Neuronal stem cell (in vitro differentiated cells): ENCODE results near the gene CYP46A1.
A peak's percentile ranks its signal among the peaks of the same experiment; 100 is the strongest.

Experiments
- DNase-seq: peaks from one replicate; pipeline ENCODE4 v3.0.0-alpha.2; 2013; ENCODE audit warnings: low spot score
- H2AFZ ChIP-seq: one replicate; pipeline ENCODE4 v1.6.1; 2013; ENCODE audit warnings: mild to moderate bottlenecking, low read length, inconsistent platforms
- H2AK5ac ChIP-seq: 2 replicates; pipeline ENCODE4 v1.6.1; 2013; ENCODE audit warnings: low read depth, mild to moderate bottlenecking, inconsistent platforms, low read length, moderate library complexity, mixed read lengths
- H2BK120ac ChIP-seq: 2 replicates; pipeline ENCODE4 v1.6.1; 2013; ENCODE audit warnings: low read depth, mild to moderate bottlenecking, inconsistent platforms, low read length, moderate library complexity, mixed read lengths
- H2BK12ac ChIP-seq: one replicate; pipeline ENCODE4 v1.6.1; 2013; ENCODE audit warnings: low read length, inconsistent platforms
- H2BK15ac ChIP-seq: 2 replicates; pipeline ENCODE4 v1.6.1; 2013; ENCODE audit warnings: mild to moderate bottlenecking, low read length, inconsistent platforms, mixed read lengths
- H2BK5ac ChIP-seq: one replicate; pipeline ENCODE4 v1.6.1; 2013; ENCODE audit warnings: inconsistent platforms, mild to moderate bottlenecking, low read length, moderate library complexity
- H3K14ac ChIP-seq: one replicate; pipeline ENCODE4 v1.6.1; 2013; ENCODE audit warnings: low read length, inconsistent platforms
- H3K18ac ChIP-seq: 2 replicates; pipeline ENCODE4 v1.6.1; 2013; ENCODE audit warnings: low read length, inconsistent platforms
- H3K23ac ChIP-seq: 2 replicates; pipeline ENCODE4 v1.6.1; 2013; ENCODE audit warnings: low read depth, mild to moderate bottlenecking, mixed read lengths, low read length, inconsistent platforms; ENCODE audit not compliant: poor library complexity
- H3K27ac ChIP-seq: replicated peaks from 3 replicates; pipeline ENCODE4 v1.5.1; 2013; ENCODE audit warnings: low read length, inconsistent platforms
- H3K27me3 ChIP-seq, 3 experiments: 2 replicates each; pipeline ENCODE4 v1.6.1; 2013; ENCODE audit warnings: low read length in 3 of 3, mild to moderate bottlenecking in 2 of 3, inconsistent platforms in 1 of 3, low read depth in 1 of 3, mixed read lengths in 1 of 3, moderate library complexity in 1 of 3; ENCODE audit not compliant: control insufficient read depth in 3 of 3, insufficient read depth in 3 of 3
- H3K36me3 ChIP-seq, 2 donors: replicated peaks in 1 of 2; 2 replicates each; pipeline ENCODE4 v1.6.1; 2013; ENCODE audit warnings: low read length in 2 of 2; ENCODE audit not compliant: control insufficient read depth in 2 of 2, insufficient read depth in 2 of 2
- H3K4ac ChIP-seq: 2 replicates; pipeline ENCODE4 v1.6.1; 2013; ENCODE audit warnings: inconsistent platforms, mild to moderate bottlenecking, low read length, moderate library complexity
- H3K4me1 ChIP-seq, 2 donors: 1 replicate in 1 of 2; 2 replicates in 1 of 2; pipeline ENCODE4 v1.6.1; 2013; ENCODE audit warnings: low read length in 2 of 2, low read depth in 1 of 2; ENCODE audit not compliant: control insufficient read depth in 2 of 2, insufficient read depth in 1 of 2
- H3K4me2 ChIP-seq: one replicate; pipeline ENCODE4 v1.6.1; 2013; ENCODE audit warnings: mild to moderate bottlenecking, low read length, inconsistent platforms; ENCODE audit not compliant: insufficient read depth, poor library complexity, severe bottlenecking
- H3K4me3 ChIP-seq, 2 donors: 2 replicates each; pipeline ENCODE4 v1.5.1; 2013; ENCODE audit warnings: low read length in 2 of 2, mild to moderate bottlenecking in 2 of 2, inconsistent platforms in 1 of 2, moderate library complexity in 1 of 2
- H3K79me1 ChIP-seq: one replicate; pipeline ENCODE4 v1.6.1; 2013; ENCODE audit warnings: low read depth, mild to moderate bottlenecking, inconsistent platforms, low read length, moderate library complexity
- H3K9ac ChIP-seq: one replicate; pipeline ENCODE4 v1.6.1; 2013; ENCODE audit warnings: mild to moderate bottlenecking, low read depth, low read length, inconsistent platforms; ENCODE audit not compliant: poor library complexity
- H3K9me3 ChIP-seq, 2 donors: replicated peaks in 1 of 2; 2 replicates each; pipeline versions ENCODE3 to v1.6.1; 2013; ENCODE audit warnings: low read length in 2 of 2, mild to moderate bottlenecking in 2 of 2, inconsistent platforms in 1 of 2, low read depth in 1 of 2, mixed read lengths in 1 of 2, moderate library complexity in 1 of 2; ENCODE audit not compliant: control insufficient read depth in 2 of 2, insufficient read depth in 1 of 2
- H4K8ac ChIP-seq: one replicate; pipeline ENCODE4 v1.6.1; 2013; ENCODE audit warnings: low read depth, mild to moderate bottlenecking, inconsistent platforms, low read length, moderate library complexity
- H4K91ac ChIP-seq: one replicate; pipeline ENCODE4 v1.6.1; 2013; ENCODE audit warnings: low read length, low read depth, mild to moderate bottlenecking, inconsistent platforms; ENCODE audit not compliant: poor library complexity
- WGBS, 2 donors: extraction: QIAGEN DNeasy Blood & Tissue Kit; methylation state at CpG; one replicate each; pipeline ENCODE4 v1.1.7; 2013; ENCODE audit warnings: missing lambda C conversion rate in 2 of 2, mixed read lengths in 1 of 2; ENCODE audit not compliant: insufficient read length in 2 of 2, insufficient replicate concordance in 1 of 2; ENCODE audit errors: extremely low coverage in 2 of 2; 5-methylcytosine and 5-hydroxymethylcytosine counted together

The CYP46A1 gene

DNA sequence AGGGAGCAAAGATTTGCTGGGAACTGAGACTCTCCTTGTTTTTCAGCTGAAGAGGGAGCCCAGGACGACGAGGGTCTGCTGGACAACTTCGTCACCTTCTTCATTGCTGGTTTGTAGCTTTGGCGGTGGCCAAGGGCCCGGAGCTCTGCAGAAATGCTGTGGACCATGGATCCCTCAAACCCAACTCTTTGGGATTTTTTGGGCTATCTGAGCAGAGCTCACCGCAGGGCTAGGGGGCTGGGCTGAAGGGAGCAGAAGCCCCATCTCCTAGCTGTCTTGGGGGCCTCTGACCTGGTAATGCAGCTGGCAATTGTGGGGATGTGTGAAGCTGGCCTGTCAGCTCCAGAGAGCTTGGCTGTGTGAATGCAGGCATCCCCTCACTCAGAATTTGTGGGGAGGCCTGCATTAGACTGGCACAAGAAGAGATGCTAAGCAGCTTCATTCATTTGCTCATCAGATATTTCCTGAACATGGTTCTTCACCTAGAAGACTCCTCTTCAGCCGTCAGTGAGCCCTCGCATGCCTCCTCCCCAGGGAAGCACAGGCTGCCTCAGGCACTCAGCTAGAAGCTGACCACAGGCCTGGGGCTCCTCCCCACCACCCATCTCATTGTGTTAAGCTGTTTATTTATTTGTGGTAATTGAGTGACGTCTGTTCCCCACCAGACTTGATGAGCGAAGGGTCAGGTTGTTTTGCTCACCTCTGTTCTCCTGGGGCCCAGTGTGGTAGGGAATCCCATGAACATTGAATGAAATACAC, 32.2 kb downstream of the CYP46A1 start:
- H3K9ac ChIP-seq = no peak overlapping the region
- H3K23ac ChIP-seq = no peak overlapping the region
- no peak overlapping the region for H3K4me2 ChIP-seq
- H3K79me1 ChIP-seq = no peaks in the 10 kb centered on the region
- no peaks in the 10 kb centered on the region for H3K4me1 ChIP-seq
- no peak overlapping the region for H3K4ac ChIP-seq
- no peak overlapping the region for H4K91ac ChIP-seq
- peak overlapping the region; percentile 48 for H3K18ac ChIP-seq
- H2BK12ac ChIP-seq = no peak overlapping the region
- H2BK15ac ChIP-seq = no peak overlapping the region
- H3K9me3 ChIP-seq = peaks cover 0 to 9% of the 10 kb centered on the region in 2 donors
- DNase-seq = no peak
- no peaks in the 10 kb centered on the region for H3K36me3 ChIP-seq
- no peaks in the 10 kb centered on the region for H3K27me3 ChIP-seq
- H4K8ac ChIP-seq = no peak overlapping the region
- no peak overlapping the region for H2AK5ac ChIP-seq
- no peak overlapping the region for H3K27ac ChIP-seq
- WGBS, 2 donors = no CpG with 5 or more reads among the region's 10 CpGs
- no peak overlapping the region for H2BK120ac ChIP-seq
- no peak overlapping the region for H3K4me3 ChIP-seq
- no peak overlapping the region for H3K14ac ChIP-seq
- no peak overlapping the region for H2BK5ac ChIP-seq
- no peak overlapping the region for H2AFZ ChIP-seq

- Histone ChIP-seq H3K23ac (peak overlapping the region; percentile 34), H2AFZ (no peak overlapping the region), H2AK5ac (peak overlapping the region; percentile 71), H4K8ac (no peak overlapping the region), H2BK12ac (peak overlapping the region; percentile 41), H3K4me1 (peaks cover 0 to under 1% of the 10 kb centered on the region in 2 donors), H3K27me3 (no peaks in the 10 kb centered on the region), H4K91ac (no peak overlapping the region), H3K79me1 (no peaks in the 10 kb centered on the region), H3K4ac (no peak overlapping the region), H3K9ac (no peak overlapping the region), H3K4me3 (no peak overlapping the region), H3K27ac (no peak overlapping the region), H2BK5ac (no peak overlapping the region), H3K36me3 (no peaks in the 10 kb centered on the region), H3K4me2 (no peak overlapping the region), H3K9me3 (peaks cover 0 to 3% of the 10 kb centered on the region in 2 donors), H2BK120ac (peak overlapping the region; percentile 21), H3K18ac (peak overlapping the region; percentile 76), H2BK15ac (peak overlapping the region; percentile 45), H3K14ac (peak overlapping the region; percentile 95)
- DNase-seq = no peak
- WGBS, 2 donors = no CpG with 5 or more reads among the region's 14 CpGs
These were observed 33.0 kb downstream of the CYP46A1 start for GRCh38 chr14:99716850-99717681.

GRCh38 chr14:99717682-99718013, 33.5 kb downstream of the CYP46A1 start:
- H3K18ac ChIP-seq = peak overlapping the region; percentile 76
- H3K23ac ChIP-seq = peak overlapping the region; percentile 34
- H2AFZ ChIP-seq = no peak overlapping the region
- H3K14ac ChIP-seq = peak overlapping the region; percentile 95
- H3K27ac ChIP-seq = no peak overlapping the region
- H3K4me2 ChIP-seq = no peak overlapping the region
- H4K91ac ChIP-seq = no peak overlapping the region
- peak overlapping the region; percentile 41 for H2BK12ac ChIP-seq
- H3K9me3 ChIP-seq = no peaks in the 10 kb centered on the region
- no peak for DNase-seq
- peaks cover 0 to 1% of the 10 kb centered on the region in 2 donors for H3K4me1 ChIP-seq
- no peak overlapping the region for H2BK5ac ChIP-seq
- no CpG with 5 or more reads among the region's 5 CpGs for WGBS, 2 donors
- H2AK5ac ChIP-seq = peak overlapping the region; percentile 71
- H3K4me3 ChIP-seq = no peak overlapping the region
- H3K36me3 ChIP-seq = no peaks in the 10 kb centered on the region
- peak overlapping the region; percentile 21 for H2BK120ac ChIP-seq
- H3K27me3 ChIP-seq = no peaks in the 10 kb centered on the region
- no peak overlapping the region for H3K4ac ChIP-seq
- H3K79me1 ChIP-seq = no peaks in the 10 kb centered on the region
- H3K9ac ChIP-seq = no peak overlapping the region
- peak overlapping the region; percentile 45 for H2BK15ac ChIP-seq
- no peak overlapping the region for H4K8ac ChIP-seq
